Endodermal cell (in vitro differentiated cells): Measurements from ENCODE around the gene ATP1A4. TPM values are rescaled to one million over a fixed set of nuclear protein-coding genes. Genes with fewer than 3 reads are reported as not detected.

Experiments used
- DNase-seq: peaks from one replicate; pipeline ENCODE4 v3.0.0-alpha.2; 2017
- H3K27ac ChIP-seq: 2 replicates; pipeline ENCODE4 v1.5.1; 2013; ENCODE audit warnings: mild to moderate bottlenecking, low read depth, low read length, moderate library complexity
- H3K27me3 ChIP-seq: 2 replicates; pipeline ENCODE4 v1.6.1; 2013; ENCODE audit warnings: mild to moderate bottlenecking, low read length, moderate library complexity; ENCODE audit not compliant: insufficient read depth, control insufficient read depth, poor library complexity, severe bottlenecking
- H3K36me3 ChIP-seq: 2 replicates; pipeline ENCODE4 v1.7.0; 2013; ENCODE audit warnings: mild to moderate bottlenecking, low read length, moderate library complexity; ENCODE audit not compliant: control insufficient read depth, insufficient read depth
- H3K4me1 ChIP-seq: one replicate; pipeline ENCODE4 v1.7.0; 2013; ENCODE audit warnings: low read length; ENCODE audit not compliant: control insufficient read depth, insufficient read depth
- H3K4me3 ChIP-seq: 2 replicates; pipeline ENCODE4 v1.5.1; 2013; ENCODE audit warnings: mild to moderate bottlenecking, low read length, moderate library complexity
- H3K9ac ChIP-seq: 2 replicates; pipeline ENCODE4 v1.6.1; 2013; ENCODE audit warnings: mild to moderate bottlenecking, low read length, moderate library complexity; ENCODE audit not compliant: poor library complexity, severe bottlenecking; ENCODE audit errors: extremely low read depth
- H3K9me3 ChIP-seq: 2 replicates; pipeline ENCODE4 v1.6.1; 2013; ENCODE audit warnings: mild to moderate bottlenecking, low read length, moderate library complexity; ENCODE audit not compliant: control insufficient read depth
- H3K27ac Mint-ChIP-seq: 2 replicates; pipeline ENCODE4 v1.8.0; 2020; ENCODE audit warnings: mixed read lengths
- H3K27me3 Mint-ChIP-seq: 2 replicates; pipeline ENCODE4 v1.8.0; 2021; ENCODE audit warnings: mild to moderate bottlenecking, mixed read lengths; ENCODE audit not compliant: insufficient read depth
- H3K36me3 Mint-ChIP-seq: 2 replicates; pipeline ENCODE4 v1.8.0; 2020; ENCODE audit warnings: low read depth, mixed read lengths
- H3K4me1 Mint-ChIP-seq: 2 replicates; pipeline ENCODE4 v1.8.0; 2020; ENCODE audit warnings: mixed read lengths
- H3K4me3 Mint-ChIP-seq: 2 replicates; pipeline ENCODE4 v1.8.0; 2020; ENCODE audit warnings: mild to moderate bottlenecking, moderate library complexity, mixed read lengths
- H3K9me3 Mint-ChIP-seq: 2 replicates; pipeline ENCODE4 v1.8.0; 2020; ENCODE audit warnings: mild to moderate bottlenecking, mixed read lengths
- CTCF ChIP-seq: fragments of 200-600 bp; sonication (generic); conservative IDR thresholded peaks from 2 replicates; pipeline ENCODE4 v1.5.0; 2021; ENCODE audit warnings: antibody characterized with exemption, mild to moderate bottlenecking
- WGBS, 2 experiments: methylation state at CpG; one replicate each; pipeline versions ENCODE4 v1.1.5 to v1.1.7; 2013; ENCODE audit warnings: missing lambda C conversion rate in 2 of 2, mixed read lengths in 1 of 2; ENCODE audit not compliant: insufficient coverage in 1 of 2, insufficient read length in 1 of 2; 5-methylcytosine and 5-hydroxymethylcytosine counted together
- total RNA-seq, 2 donors: library from RNA; stranded (reverse); fragmentation: NEBNext Ultra II Directional in 1 of 2; extraction: Animal tissue kit (Norgen Biotek cat#: 25700) in 1 of 2; gene quantifications; 2 replicates in 1 of 2; 3 replicates in 1 of 2; pipeline ENCODE4 v1.2.1, GENCODE V29; 2021

ATP1A4 gene
- total RNA-seq, 2 donors from 2014 or later: 0.55 to 0.75 TPM

GRCh38 chr1:160158031-160158430 lies 6.6 kb downstream of the ATP1A4 start:
- H3K4me1 Mint-ChIP-seq: peaks cover 1% of the 10 kb centered on the region
- 50 to 74% methylated on average over 1 to 3 of the region's 3 CpGs for WGBS, 2 experiments

GRCh38 chr1:160158534-160158933 lies 7.1 kb downstream of the ATP1A4 start:
- H3K27me3 ChIP-seq: no peaks in the 10 kb centered on the region
- no peak for DNase-seq

More at GRCh38 chr1:160158031-160158430, 6.6 kb downstream of the ATP1A4 start:
- Mint-ChIP-seq H3K27me3 (no peaks in the 10 kb centered on the region), H3K9me3 (no peaks in the 10 kb centered on the region), H3K4me3 (no peak overlapping the region), H3K36me3 (no peaks in the 10 kb centered on the region), H3K27ac (no peak overlapping the region)
- no peak overlapping the region for H3K9ac ChIP-seq
- no peaks in the 10 kb centered on the region for H3K4me1 ChIP-seq
- no peak overlapping the region for H3K4me3 ChIP-seq
- TF ChIP-seq CTCF: no peak
- DNase-seq: no peak
- H3K9me3 ChIP-seq: no peaks in the 10 kb centered on the region
- H3K27me3 ChIP-seq: no peaks in the 10 kb centered on the region
- no peaks in the 10 kb centered on the region for H3K36me3 ChIP-seq
- no peak overlapping the region for H3K27ac ChIP-seq

GRCh38 chr1:160159846-160160245 lies 8.4 kb downstream of the ATP1A4 start:
- Histone ChIP-seq H3K9ac (no peak overlapping the region), H3K4me3 (no peak overlapping the region), H3K36me3 (no peaks in the 10 kb centered on the region), H3K27me3 (no peaks in the 10 kb centered on the region), H3K9me3 (no peaks in the 10 kb centered on the region), H3K27ac (no peak overlapping the region), H3K4me1 (no peaks in the 10 kb centered on the region)
- H3K4me1 Mint-ChIP-seq: peaks cover 10% of the 10 kb centered on the region
- no peaks in the 10 kb centered on the region for H3K9me3 Mint-ChIP-seq
- H3K4me3 Mint-ChIP-seq: no peak overlapping the region
- no peak for TF ChIP-seq CTCF
- no peaks in the 10 kb centered on the region for H3K36me3 Mint-ChIP-seq
- H3K27me3 Mint-ChIP-seq: no peaks in the 10 kb centered on the region
- H3K27ac Mint-ChIP-seq: no peak overlapping the region
- DNase-seq: no peak

More at GRCh38 chr1:160158534-160158933, 7.1 kb downstream of the ATP1A4 start:
- Histone ChIP-seq H3K9ac (no peak overlapping the region), H3K9me3 (no peaks in the 10 kb centered on the region), H3K27ac (no peak overlapping the region), H3K4me1 (no peaks in the 10 kb centered on the region), H3K4me3 (no peak overlapping the region), H3K36me3 (no peaks in the 10 kb centered on the region)
- H3K9me3 Mint-ChIP-seq: no peaks in the 10 kb centered on the region
- 92 to 100% methylated on average over 1 to 4 of the region's 4 CpGs for WGBS, 2 experiments
- H3K36me3 Mint-ChIP-seq: no peaks in the 10 kb centered on the region
- no peak for TF ChIP-seq CTCF
- H3K4me1 Mint-ChIP-seq: peaks cover 4% of the 10 kb centered on the region
- H3K27ac Mint-ChIP-seq: no peak overlapping the region
- no peak overlapping the region for H3K4me3 Mint-ChIP-seq
- no peaks in the 10 kb centered on the region for H3K27me3 Mint-ChIP-seq
